Islet precursor cell (in vitro differentiated cells): Measurements from ENCODE around the gene GPHN.
"Not testable (repeated sequence)": the region's sequence is repeated elsewhere in the genome, so short reads cannot be mapped to it uniquely, and the experiment has no call there.

Source experiments
- DNase-seq: peaks from one replicate; pipeline ENCODE4 v3.0.0-alpha.2; 2018

The GPHN gene

GRCh38 chr14:66507722-66508546, at the start of gene GPHN:
TSS of gene GPHN (plus strand) at chr14:66508147.
- DNase-seq, result peak; percentile 98

GRCh38 chr14:66459603-66460002, 48.3 kb upstream of the GPHN start:
- DNase-seq, result no peak

DNA sequence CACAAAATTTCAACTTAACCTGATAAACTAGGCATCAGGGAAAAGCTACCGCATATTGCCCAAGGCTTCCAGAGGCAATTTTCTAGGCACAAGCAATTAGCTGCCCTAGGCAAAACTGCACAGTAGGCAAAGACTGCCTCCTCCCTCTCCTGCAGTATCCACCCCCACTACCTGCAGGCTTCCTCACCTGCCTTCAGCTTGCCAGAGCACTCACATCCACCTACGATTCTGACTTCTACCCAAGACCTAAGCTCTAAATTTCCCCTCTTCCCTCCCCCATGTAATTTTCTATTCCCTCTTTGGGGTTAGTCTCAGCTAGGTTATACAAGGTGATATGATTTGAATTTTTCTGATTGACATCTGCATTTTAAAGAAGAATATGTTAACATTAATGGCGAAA, 43.7 kb upstream of the GPHN start:
- DNase-seq, result no peak

DNA sequence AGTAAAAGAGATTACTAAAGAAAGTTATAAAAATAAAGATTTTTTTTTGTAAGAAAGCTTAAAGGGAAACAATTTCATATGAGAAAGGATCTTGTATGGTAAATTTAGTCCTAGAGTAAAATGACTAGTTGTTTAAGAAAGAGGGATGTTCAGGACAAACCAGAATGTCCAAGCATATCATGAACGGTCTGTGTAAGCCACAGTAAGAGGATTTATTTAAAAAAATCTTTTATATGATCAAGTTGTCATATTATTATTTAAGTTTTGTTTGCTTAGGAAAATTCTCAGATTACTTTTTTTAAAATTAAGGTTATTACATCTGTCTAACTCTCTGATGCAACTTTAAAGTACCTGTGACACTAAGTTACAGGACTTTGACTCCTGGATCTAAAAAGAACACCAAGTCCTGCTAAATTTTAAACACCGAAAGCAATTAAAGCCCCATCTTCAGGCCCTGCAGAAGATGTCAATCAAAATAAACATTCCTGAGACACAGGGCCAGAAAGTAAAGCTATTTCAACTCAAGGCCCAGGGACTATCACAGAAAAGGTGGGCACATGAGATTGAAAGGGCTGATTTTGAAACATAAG, 39.1 kb upstream of the GPHN start:
- no peak for DNase-seq

DNA sequence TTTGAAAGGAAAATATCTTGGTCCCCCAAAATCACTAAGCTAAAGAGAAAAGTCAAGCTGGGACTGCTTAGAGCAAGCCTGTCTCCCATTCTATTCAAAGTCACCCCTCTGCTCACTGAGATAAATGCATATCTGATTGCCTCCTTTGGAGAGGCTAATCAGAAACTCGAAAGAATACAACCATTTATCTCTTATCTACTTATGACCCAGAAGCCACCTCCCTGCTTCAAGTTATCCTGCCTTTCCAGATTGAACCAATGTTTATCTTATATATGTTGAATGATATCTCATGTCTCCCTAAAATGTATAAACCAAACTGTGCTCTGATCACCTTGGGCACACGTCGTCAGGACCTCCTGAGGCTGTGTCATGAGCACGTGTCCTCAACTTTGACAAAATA, 36.4 kb upstream of the GPHN start:
- no peak for DNase-seq

GRCh38 chr14:66472251-66472650, 35.7 kb upstream of the GPHN start:
- DNase-seq, result no peak

- DNase-seq, result no peak
Observed at GRCh38 chr14:66473223-66473622, 34.7 kb upstream of the GPHN start.

DNA sequence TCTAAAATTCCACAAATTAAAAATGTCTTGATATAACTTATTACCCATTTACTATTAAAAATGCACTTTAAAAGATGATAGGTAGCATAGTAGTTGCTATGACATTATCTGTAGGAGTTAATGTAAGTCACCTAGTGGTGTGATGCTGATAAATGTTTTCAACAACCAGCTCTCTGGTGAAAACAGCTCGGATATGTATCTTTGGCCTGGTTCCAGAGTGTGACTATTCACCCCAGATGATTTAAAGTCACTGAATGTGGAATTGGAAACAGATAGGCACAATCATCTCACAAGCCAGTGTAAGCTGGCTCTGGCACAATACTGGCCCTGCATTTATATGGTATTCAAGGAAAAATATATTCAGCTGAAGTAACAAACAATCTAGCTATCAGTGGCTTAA, 31.0 kb upstream of the GPHN start:
- DNase-seq, result no peak

- DNase-seq, result no peak
Observed at GRCh38 chr14:66477567-66477966, 30.4 kb upstream of the GPHN start.

DNA sequence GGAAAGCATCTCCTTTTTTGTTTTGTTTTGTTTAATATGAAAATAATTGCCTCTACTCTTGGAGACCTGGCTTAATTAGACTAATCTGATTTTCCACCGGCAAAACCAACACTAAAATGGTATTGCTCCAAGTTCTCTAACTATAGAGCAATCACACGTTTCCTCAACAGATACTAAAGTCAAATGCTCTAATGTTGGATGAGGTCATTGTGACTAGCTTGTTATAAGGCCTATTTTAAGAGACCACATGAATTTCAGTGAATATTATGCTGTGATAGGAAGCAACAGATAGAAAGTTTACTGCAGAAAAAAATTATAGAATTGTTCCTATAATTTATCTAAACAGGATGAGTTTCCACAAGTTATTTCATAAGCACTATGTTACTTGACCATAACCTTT, 25.1 kb upstream of the GPHN start:
- DNase-seq, result no peak

DNA sequence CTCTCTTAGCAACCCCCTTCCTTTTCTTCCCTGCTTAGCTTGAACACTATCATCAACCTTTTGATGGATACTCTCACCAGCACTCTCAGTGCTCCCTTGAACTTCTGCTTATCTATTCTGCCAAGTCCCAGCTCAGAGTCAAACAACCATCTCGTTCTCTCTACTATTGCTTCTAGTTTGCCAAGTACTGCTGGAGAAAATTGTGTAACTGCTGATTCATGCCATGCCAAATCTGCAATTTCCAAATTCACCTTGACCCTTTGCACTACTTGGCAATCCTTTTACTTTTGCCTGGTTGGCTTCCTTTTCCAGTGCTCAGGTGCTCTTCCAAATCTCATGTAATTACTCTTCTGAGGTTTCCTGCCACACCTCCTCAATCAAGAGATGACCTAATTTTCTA, 24.6 kb upstream of the GPHN start:
- no peak for DNase-seq

DNA sequence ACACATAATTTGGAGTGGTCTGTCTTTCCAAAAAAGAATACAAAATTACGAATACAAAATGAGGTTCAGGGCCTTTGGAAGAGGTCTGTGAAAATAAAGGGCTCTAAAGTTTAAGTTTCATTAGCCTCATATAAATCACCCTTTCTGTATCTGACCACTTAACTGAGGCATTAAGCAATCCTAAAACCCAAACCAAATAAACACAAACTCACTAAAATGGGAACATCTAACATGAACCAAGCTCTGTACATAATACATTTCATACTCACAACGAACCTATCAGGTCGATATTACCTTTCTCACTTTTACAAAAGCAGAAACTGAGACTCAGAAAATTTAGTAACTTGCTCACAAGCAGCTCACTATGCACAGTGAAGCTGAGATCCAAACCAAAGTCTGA, 22.9 kb upstream of the GPHN start:
- DNase-seq, result no peak

GRCh38 chr14:66485910-66486421, 22.0 kb upstream of the GPHN start, which contains the start of gene CCDC196:
TSS of gene CCDC196 (plus strand) at chr14:66486371. CDS start at chr14:66486503, 132 bp downstream.
- no peak for DNase-seq

GRCh38 chr14:66487164-66487563, 20.8 kb upstream of the GPHN start:
- no peak for DNase-seq

GRCh38 chr14:66490143-66491111, 17.5 kb upstream of the GPHN start:
- DNase-seq, result no peak

- DNase-seq, result no peak
Observed at GRCh38 chr14:66493750-66494149, 14.2 kb upstream of the GPHN start.

DNA sequence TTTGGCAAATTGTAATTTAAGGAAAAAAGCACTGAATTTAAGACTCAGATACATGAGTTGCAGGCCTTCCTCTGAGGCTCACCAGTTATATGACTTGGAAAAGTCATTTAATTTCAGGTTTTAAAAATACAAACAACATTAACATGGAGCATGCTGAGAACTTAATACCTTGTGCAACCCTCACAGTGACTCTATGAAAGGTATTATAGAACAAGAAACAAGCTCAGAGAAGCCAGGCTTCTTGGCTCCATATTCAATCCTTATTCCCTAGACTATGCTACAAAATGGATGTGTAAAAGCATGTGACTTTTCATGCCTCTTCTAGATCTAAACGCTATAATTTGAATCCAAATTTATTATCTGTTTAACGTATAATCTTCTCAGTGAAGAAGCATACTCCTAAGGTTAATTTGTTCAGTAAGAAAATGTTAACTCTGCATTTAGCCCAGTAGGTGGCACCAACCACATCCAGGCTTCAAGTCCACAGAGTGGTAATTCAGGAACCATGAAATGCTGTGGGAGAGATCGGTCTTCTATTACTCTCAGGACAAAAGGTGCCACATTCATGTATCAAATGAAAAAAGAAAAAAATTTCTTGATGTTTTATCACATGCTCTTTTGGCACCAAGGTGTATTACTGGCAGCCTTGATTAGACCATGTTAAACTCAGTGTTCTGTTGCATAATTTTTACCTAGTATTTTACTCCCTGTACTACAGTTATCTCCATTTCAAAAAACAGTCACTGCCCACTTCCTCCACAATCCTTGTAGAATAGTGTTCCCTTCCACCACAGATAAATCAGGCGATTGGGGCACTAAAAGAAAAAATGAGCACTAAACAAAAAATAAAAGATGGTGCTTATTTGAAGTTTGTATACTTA, 12.5 kb upstream of the GPHN start:
- peak; percentile 53 for DNase-seq

- no peak for DNase-seq
Observed at GRCh38 chr14:66496188-66496807, 11.6 kb upstream of the GPHN start.

DNA sequence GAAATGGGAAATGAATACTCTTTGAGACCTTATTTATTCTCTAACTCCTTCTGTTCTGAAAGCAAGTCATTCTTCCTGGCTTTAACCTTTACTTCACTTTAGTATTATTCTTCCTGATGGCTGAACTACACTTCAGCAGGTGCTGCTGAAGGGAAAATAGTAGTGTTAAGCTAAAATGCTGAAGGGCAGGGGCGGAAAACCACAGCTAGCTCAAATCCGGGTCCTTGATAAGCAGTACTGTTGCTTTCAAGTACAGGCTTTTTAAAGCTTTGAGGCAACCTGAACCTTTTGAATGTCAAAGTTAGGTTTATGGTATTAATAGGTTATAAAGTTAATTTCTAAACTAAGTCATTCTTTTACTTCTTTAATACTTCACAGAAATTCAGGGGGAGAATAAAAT, 11.0 kb upstream of the GPHN start:
- DNase-seq, result no peak

DNA sequence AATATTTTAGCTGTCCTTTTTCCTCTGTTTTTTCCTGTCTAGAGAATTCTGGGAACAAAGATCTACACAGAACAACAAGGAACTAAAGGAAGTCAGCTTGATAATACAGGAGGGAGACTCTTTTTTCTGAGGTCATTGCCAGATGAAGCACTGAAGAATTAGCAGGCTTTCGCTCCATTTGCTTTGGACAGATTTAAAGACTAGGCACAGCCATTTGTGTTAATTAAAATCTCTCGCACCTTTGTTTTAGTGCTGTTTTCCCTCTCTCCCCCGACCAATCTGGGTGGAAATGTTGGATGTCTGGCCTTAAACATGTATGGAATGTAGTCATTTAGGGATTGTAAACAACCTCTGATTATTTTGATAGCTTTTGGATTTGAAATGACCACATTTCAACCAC, 9.6 kb upstream of the GPHN start:
- DNase-seq, result no peak

GRCh38 chr14:66501592-66501991, 6.4 kb upstream of the GPHN start:
- no peak for DNase-seq

DNA sequence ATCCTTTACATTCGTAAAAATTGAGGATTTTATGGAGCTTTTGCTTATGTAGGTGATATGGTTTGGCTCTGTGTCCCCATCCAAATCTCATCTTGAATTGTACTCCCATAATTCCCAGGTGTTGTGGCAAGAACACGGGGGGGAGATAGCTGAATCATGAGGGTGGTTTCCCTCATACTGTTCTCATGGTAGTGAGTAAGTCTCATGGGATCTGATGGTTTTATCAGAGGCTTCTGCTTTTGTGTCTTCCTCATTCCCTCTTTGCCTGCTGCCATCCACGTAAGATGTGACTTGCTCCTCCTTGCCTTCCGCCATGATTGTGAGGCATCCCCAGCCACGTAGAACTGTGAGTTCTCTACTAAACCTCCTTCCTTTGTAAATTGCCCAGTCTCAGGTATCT, 5.1 kb upstream of the GPHN start:
- DNase-seq, result not testable (repeated sequence)
